ENCODE data around the gene DISP3. TPM values are rescaled to one million over a fixed set of nuclear protein-coding genes. Genes with fewer than 3 reads are reported as not detected.

Gene DISP3
- total and polyA plus RNA-seq, 2 of the 4 experiments (the other 2 are of a cell fraction), result 0.05 TPM; not detected in 1

DNA sequence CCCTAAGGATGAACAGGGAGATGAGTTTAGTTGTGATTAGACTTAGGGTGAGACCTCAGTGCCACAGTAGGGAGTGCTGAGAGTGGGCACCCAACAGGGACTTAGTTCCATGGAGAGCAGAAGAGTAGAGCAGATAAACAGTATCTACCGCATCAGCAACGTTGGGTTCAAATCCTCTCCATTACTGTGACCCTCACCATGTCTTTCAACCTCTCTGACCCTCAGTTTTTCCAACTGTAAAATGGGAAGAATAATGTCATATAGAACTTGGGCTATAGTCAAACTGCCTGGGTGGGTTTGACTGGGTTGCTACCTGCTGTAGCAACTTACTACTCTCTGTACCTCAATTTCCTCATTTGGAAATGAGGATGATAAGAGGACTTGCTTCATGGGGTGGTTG lies 6.7 kb upstream of the DISP3 start:
- Histone ChIP-seq H3K36me3 (ENCODE audit: control insufficient read depth, insufficient read depth, low read length) (no peaks in the 10 kb centered on the region), H3K23ac (ENCODE audit: low read depth, low read length) (no peak overlapping the region), H3K9me1 (ENCODE audit: insufficient read depth, low read length) (no peaks in the 10 kb centered on the region), H3K4me2 (ENCODE audit: low read depth, low read length) (no peak overlapping the region), H2BK120ac (ENCODE audit: low read depth, low read length) (no peak overlapping the region), H3K27me3 (ENCODE audit: control insufficient read depth, insufficient read depth, low read length) (no peaks in the 10 kb centered on the region), H3K56ac (ENCODE audit: extremely low read depth, insufficient read depth, low read length) (no peak overlapping the region), H4K91ac (ENCODE audit: insufficient read depth, low read depth, low read length) (no peak overlapping the region), H2BK5ac (ENCODE audit: low read depth, low read length, poor library complexity, severe bottlenecking) (no peak overlapping the region), H3K79me1 (ENCODE audit: low read depth in 1 of 2, low read length in 2 of 2) (no peaks in the 10 kb centered on the region), H2AK9ac (replicated peaks; ENCODE audit: low read depth, low read length, poor library complexity) (no peak overlapping the region), H3K4me1 (ENCODE audit: control insufficient read depth, insufficient read depth, low read length) (no peaks in the 10 kb centered on the region), H2AK5ac (ENCODE audit: low read depth, low read length) (no peak overlapping the region), H3K18ac (ENCODE audit: low read depth, low read length) (no peak overlapping the region), H3K9ac (ENCODE audit: low read depth, low read length) (no peak overlapping the region), H3K4me3 (ENCODE audit: insufficient read depth, low read depth, low read length) (no peak overlapping the region), H2AFZ (replicated peaks; ENCODE audit: low read length, poor library complexity) (no peak overlapping the region), H2BK20ac (ENCODE audit: low read depth, low read length) (no peak overlapping the region), H3K9me3 (ENCODE audit: control insufficient read depth, insufficient read depth, low read length) (no peaks in the 10 kb centered on the region), H4K20me1 (ENCODE audit: insufficient read depth, low read length) (no peaks in the 10 kb centered on the region), H2BK15ac (ENCODE audit: low read depth, low read length) (no peak overlapping the region), H3K27ac (ENCODE audit: insufficient read depth, low read length) (no peak overlapping the region), H3K14ac (replicated peaks; ENCODE audit: low read depth, low read length) (no peak overlapping the region), H4K5ac (ENCODE audit: low read depth, low read length) (no peak overlapping the region), H3K4ac (ENCODE audit: low read depth, low read length) (no peak overlapping the region), H4K8ac (ENCODE audit: low read depth in 2 of 2, low read length in 2 of 2) (no peak overlapping the region)
- ATAC-seq (ENCODE audit: low read depth) (no peak), DNase-seq (no peak)
- no peak for TF ChIP-seq FOS (IDR thresholded peaks at IDR 0.05; ENCODE audit: low read depth, low read length)
- no peak for TF ChIP-seq NFE2L2 (IDR thresholded peaks at IDR 0.05; ENCODE audit: low read depth, low read length)
- no peak for TF ChIP-seq MAZ (IDR thresholded peaks at IDR 0.05; ENCODE audit: borderline replicate concordance, low read depth, low read length)
- TF ChIP-seq RAD21 (IDR thresholded peaks at IDR 0.05; ENCODE audit: low read length), result no peak
- no peak for TF ChIP-seq MXI1 (IDR thresholded peaks at IDR 0.05; ENCODE audit: borderline replicate concordance, low read depth, low read length)
- no peak for TF ChIP-seq CEBPB (IDR thresholded peaks at IDR 0.05; ENCODE audit: low read depth, low read length)
- TF ChIP-seq, protein P1, sequence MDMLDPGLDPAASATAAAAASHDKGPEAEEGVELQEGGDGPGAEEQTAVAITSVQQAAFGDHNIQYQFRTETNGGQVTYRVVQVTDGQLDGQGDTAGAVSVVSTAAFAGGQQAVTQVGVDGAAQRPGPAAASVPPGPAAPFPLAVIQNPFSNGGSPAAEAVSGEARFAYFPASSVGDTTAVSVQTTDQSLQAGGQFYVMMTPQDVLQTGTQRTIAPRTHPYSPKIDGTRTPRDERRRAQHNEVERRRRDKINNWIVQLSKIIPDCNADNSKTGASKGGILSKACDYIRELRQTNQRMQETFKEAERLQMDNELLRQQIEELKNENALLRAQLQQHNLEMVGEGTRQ (IDR thresholded peaks at IDR 0.05; ENCODE audit: low read depth, low read length), result no peak
- TF ChIP-seq, protein P2, sequence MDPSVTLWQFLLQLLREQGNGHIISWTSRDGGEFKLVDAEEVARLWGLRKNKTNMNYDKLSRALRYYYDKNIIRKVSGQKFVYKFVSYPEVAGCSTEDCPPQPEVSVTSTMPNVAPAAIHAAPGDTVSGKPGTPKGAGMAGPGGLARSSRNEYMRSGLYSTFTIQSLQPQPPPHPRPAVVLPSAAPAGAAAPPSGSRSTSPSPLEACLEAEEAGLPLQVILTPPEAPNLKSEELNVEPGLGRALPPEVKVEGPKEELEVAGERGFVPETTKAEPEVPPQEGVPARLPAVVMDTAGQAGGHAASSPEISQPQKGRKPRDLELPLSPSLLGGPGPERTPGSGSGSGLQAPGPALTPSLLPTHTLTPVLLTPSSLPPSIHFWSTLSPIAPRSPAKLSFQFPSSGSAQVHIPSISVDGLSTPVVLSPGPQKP (IDR thresholded peaks at IDR 0.05; ENCODE audit: borderline replicate concordance, low read depth, low read length), result no peak
- CTCF ChIA-PET, result no interaction called here
- no TSS peak for BruUV-seq (replicated peaks)
- dilution Hi-C loops (cut with HindIII; ENCODE audit: low sequenced_read_pairs, unreplicated experiment), result no loop called here
- intact Hi-C loops (cut with micrococcal nuclease), result loop anchor here (10.0 kb wide), 1 partner anchor 207 kb away; the partner anchor contains the start of gene MTOR
- POLR2A ChIA-PET (ENCODE audit: unreplicated experiment), result no interaction called here
- in situ Hi-C loops (cut with MboI; ENCODE audit: low sequenced_read_pairs), result no loop called here
- WGBS, 2 experiments (ENCODE audit: extremely low coverage in 2 of 2, insufficient read length in 1 of 2), result no CpG with 5 or more reads among the region's 2 CpGs

All from IMR-90 (cell line).